ENCODE measurements around the gene TMEM247.

TMEM247 gene

GRCh38 chr2:46445556-46445955 lies 33.8 kb upstream of the TMEM247 start:
- TF ChIP-seq JUND (IDR thresholded peaks at IDR 0.05; ENCODE audit: low read depth) = no peak
- in situ Hi-C loops (cut with HindIII; ENCODE audit: low pct_unique_long_range_greater_than_20kb, low sequenced_read_pairs) = no loop called here

GRCh38 chr2:46446871-46447568 lies 32.3 kb upstream of the TMEM247 start:
- no peak for TF ChIP-seq JUND (IDR thresholded peaks at IDR 0.05; ENCODE audit: low read depth)
- DNase-seq (ENCODE audit: low read depth in 1 of 2, low spot score in 1 of 2) = no peak
- in situ Hi-C loops (cut with HindIII; ENCODE audit: low pct_unique_long_range_greater_than_20kb, low sequenced_read_pairs) = no loop called here

More at GRCh38 chr2:46445556-46445955, 33.8 kb upstream of the TMEM247 start:
- no peak for DNase-seq (ENCODE audit: low read depth in 1 of 2, low spot score in 1 of 2)

- TF ChIP-seq JUND (IDR thresholded peaks at IDR 0.05; ENCODE audit: low read depth) = no peak
- in situ Hi-C loops (cut with HindIII; ENCODE audit: low pct_unique_long_range_greater_than_20kb, low sequenced_read_pairs) = no loop called here
- DNase-seq (ENCODE audit: low read depth in 1 of 2, low spot score in 1 of 2) = no peak
These were observed 31.7 kb upstream of the TMEM247 start for GRCh38 chr2:46447649-46448048.

- no peak for TF ChIP-seq JUND (IDR thresholded peaks at IDR 0.05; ENCODE audit: low read depth)
- DNase-seq (ENCODE audit: low read depth in 1 of 2, low spot score in 1 of 2) = no peak
- in situ Hi-C loops (cut with HindIII; ENCODE audit: low pct_unique_long_range_greater_than_20kb, low sequenced_read_pairs) = no loop called here
These were observed 31.3 kb upstream of the TMEM247 start for GRCh38 chr2:46448111-46448510.

DNA sequence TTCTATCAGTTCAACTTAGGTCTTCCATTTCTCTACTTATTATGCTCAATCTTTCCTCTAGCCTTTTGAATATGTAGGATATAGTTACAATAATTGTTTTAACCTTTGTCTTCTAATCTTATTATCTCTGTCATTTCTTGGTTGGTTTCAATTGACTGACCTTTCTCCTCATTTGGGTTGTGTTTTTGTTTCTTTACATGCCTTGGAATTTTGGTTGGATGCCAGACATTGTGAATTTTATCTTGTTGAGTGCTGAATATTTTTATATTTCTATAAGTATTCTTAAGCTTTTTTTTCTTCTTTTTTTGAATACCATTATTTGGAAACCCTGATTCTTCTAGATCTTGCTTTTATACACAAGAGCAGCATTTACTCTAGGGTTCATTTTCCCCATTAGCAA lies 30.7 kb upstream of the TMEM247 start:
- no peak for DNase-seq (ENCODE audit: low read depth in 1 of 2, low spot score in 1 of 2)
- in situ Hi-C loops (cut with HindIII; ENCODE audit: low pct_unique_long_range_greater_than_20kb, low sequenced_read_pairs) = no loop called here
- TF ChIP-seq JUND (IDR thresholded peaks at IDR 0.05; ENCODE audit: low read depth) = no peak

DNA sequence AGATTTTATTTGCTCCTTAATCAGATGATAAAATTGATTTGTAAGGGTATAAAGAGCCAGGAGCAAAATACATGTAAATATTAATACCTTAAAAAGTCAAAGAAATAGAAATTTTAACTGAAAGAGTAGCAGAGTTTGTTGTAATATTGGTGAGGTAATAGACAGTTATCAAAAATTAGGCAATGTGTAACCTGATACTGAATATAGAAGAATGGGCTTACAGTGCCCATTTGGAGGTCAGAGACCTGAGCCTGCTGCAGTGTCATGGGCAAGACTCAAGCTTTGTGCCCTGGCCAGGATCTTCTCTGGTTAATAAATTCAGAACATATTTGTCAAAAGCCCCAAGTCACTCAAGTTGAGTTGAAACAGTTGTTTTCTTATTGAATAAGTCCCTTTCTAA lies 29.7 kb upstream of the TMEM247 start:
- no peak for DNase-seq (ENCODE audit: low read depth in 1 of 2, low spot score in 1 of 2)
- TF ChIP-seq JUND (IDR thresholded peaks at IDR 0.05; ENCODE audit: low read depth) = no peak
- in situ Hi-C loops (cut with HindIII; ENCODE audit: low pct_unique_long_range_greater_than_20kb, low sequenced_read_pairs) = no loop called here

GRCh38 chr2:46451131-46451711 lies 28.1 kb upstream of the TMEM247 start:
- no peak for TF ChIP-seq JUND (IDR thresholded peaks at IDR 0.05; ENCODE audit: low read depth)
- no peak for DNase-seq (ENCODE audit: low read depth in 1 of 2, low spot score in 1 of 2)

DNA sequence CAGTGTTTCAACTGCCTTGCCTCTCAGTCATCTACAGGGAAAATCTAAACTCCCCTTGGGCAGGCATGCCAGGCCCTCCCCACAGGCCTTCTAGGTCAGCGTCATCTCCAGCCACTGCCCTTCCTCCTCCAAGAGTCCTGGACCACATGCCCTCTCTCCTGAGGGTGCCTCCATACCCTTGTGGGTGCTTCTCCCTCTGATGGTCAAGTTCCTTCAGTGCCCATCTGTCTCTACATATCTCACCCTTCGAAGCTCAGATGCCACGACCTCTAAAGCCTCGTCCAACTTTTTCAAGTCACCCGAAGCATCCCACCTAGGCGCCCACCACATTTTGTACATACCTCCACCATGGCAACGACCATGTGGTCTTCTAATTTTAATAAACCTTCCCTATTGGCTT lies 22.6 kb upstream of the TMEM247 start:
- in situ Hi-C loops (cut with HindIII; ENCODE audit: low pct_unique_long_range_greater_than_20kb, low sequenced_read_pairs) = no loop called here
- no peak for TF ChIP-seq JUND (IDR thresholded peaks at IDR 0.05; ENCODE audit: low read depth)

More at GRCh38 chr2:46451131-46451711, 28.1 kb upstream of the TMEM247 start:
- in situ Hi-C loops (cut with HindIII; ENCODE audit: low pct_unique_long_range_greater_than_20kb, low sequenced_read_pairs) = no loop called here

DNA sequence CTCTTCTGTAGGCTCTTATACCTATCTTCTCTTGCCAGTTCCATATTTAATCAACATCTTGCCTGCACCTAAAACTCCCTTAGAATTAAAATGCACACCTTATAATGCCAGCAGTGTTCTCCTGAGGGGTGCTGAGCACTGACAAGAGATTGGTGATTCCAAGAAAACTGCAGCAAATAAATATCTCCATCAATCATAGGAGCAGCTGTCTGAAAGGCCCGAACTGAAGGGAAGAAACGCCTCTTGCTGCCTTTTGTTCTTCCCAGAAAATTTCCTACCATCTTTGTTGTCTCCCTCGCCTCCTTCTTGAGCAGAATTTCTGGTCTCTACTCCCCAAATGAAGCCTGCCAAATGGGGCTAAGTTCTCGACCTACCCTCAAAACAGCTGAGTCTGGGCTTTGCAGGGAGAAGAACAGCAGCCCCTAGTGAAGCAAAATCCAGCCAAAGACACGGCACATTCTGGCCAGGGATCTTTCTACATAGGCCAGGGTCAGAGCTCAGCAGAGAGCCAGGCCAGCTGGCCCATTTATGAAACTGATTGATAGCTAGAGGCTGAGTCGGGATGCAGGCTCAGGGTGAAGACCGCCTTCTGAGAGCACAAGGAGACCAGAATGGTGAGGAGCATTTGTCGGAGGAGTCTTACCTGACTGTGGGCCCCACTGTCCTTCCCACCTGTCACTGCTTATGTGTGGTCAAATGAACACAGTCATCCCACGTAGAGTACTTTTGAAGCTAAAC lies 20.4 kb upstream of the TMEM247 start:
- in situ Hi-C loops (cut with HindIII; ENCODE audit: low pct_unique_long_range_greater_than_20kb, low sequenced_read_pairs) = no loop called here
- TF ChIP-seq JUND (IDR thresholded peaks at IDR 0.05; ENCODE audit: low read depth) = no peak

More for the DNA sequence above, 22.6 kb upstream of the TMEM247 start:
- no peak for DNase-seq (ENCODE audit: low read depth in 1 of 2, low spot score in 1 of 2)

DNA sequence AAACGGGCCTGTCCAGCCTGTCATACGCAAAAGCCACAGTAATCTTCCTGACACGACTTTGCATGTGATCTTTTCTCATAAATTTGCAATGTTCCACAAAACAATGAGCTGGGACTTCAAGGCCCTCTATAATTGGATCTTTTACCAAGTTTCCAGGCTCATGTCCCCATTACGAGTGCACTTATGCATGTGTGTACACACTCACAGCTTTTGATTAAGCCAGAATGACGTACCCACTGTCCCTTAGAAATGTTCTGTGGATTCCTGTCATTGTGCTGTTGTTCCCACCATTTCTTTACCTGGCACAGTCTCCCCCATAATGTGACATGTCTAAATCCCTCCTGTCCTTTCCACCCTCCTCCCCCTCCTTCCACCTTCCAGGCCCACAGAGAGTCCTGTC lies 19.7 kb upstream of the TMEM247 start:
- TF ChIP-seq JUND (IDR thresholded peaks at IDR 0.05; ENCODE audit: low read depth) = no peak
- in situ Hi-C loops (cut with HindIII; ENCODE audit: low pct_unique_long_range_greater_than_20kb, low sequenced_read_pairs) = no loop called here
- DNase-seq (ENCODE audit: low read depth in 1 of 2, low spot score in 1 of 2) = no peak

More for the DNA sequence above, 20.4 kb upstream of the TMEM247 start:
- DNase-seq (ENCODE audit: low read depth in 1 of 2, low spot score in 1 of 2) = no peak

GRCh38 chr2:46460241-46460921 lies 19.0 kb upstream of the TMEM247 start:
- no peak for TF ChIP-seq JUND (IDR thresholded peaks at IDR 0.05; ENCODE audit: low read depth)
- in situ Hi-C loops (cut with HindIII; ENCODE audit: low pct_unique_long_range_greater_than_20kb, low sequenced_read_pairs) = no loop called here

GRCh38 chr2:46461011-46461674 lies 18.2 kb upstream of the TMEM247 start:
- in situ Hi-C loops (cut with HindIII; ENCODE audit: low pct_unique_long_range_greater_than_20kb, low sequenced_read_pairs) = no loop called here
- TF ChIP-seq JUND (IDR thresholded peaks at IDR 0.05; ENCODE audit: low read depth) = no peak
- DNase-seq (ENCODE audit: low read depth in 1 of 2, low spot score in 1 of 2) = peak in 1 of 2 experiments; percentile 61

More at GRCh38 chr2:46460241-46460921, 19.0 kb upstream of the TMEM247 start:
- no peak for DNase-seq (ENCODE audit: low read depth in 1 of 2, low spot score in 1 of 2)

All from T47D (cell line).